ENCODE data around the gene LYPD8. TPM values are rescaled to one million over a fixed set of nuclear protein-coding genes. Genes with fewer than 3 reads are reported as not detected.
"Not testable (repeated sequence)": the region's sequence is repeated elsewhere in the genome, so short reads cannot be mapped to it uniquely, and the experiment has no call there.

The LYPD8 gene
- polyA plus RNA-seq, 2 donors, result not detected

- H3K36me3 ChIP-seq (ENCODE audit: control insufficient read depth in 2 of 2, insufficient read depth in 2 of 2, low read length in 1 of 2), result no peaks in the 10 kb centered on the region
- no peaks in the 10 kb centered on the region for H3K27me3 ChIP-seq (ENCODE audit: control insufficient read depth in 1 of 2, insufficient read depth in 2 of 2, low read length in 2 of 2)
- no peak overlapping the region for H3K4me3 ChIP-seq (ENCODE audit: low read depth in 1 of 2, low read length in 2 of 2)
- H3K4me1 ChIP-seq (ENCODE audit: control insufficient read depth in 2 of 2, insufficient read depth in 2 of 2, low read length in 1 of 2), result no peaks in the 10 kb centered on the region
- peaks cover 0 to 3% of the 10 kb centered on the region in 2 donors for H3K9me3 ChIP-seq (ENCODE audit: control insufficient read depth in 2 of 2, insufficient read depth in 1 of 2, low read depth in 1 of 2, low read length in 1 of 2)
- H3K27ac ChIP-seq (ENCODE audit: low read depth in 2 of 2, low read length in 1 of 2), result no peak overlapping the region
- 69 to 81% methylated on average over 4 of the region's 4 CpGs for WGBS, 2 donors
Measured at GRCh38 chr1:248791010-248791409, 35.5 kb upstream of the LYPD8 start.

GRCh38 chr1:248790456-248790855, 34.9 kb upstream of the LYPD8 start:
- 78 to 80% methylated on average over 5 of the region's 5 CpGs for WGBS, 2 donors
- Histone ChIP-seq H3K9me3 (ENCODE audit: control insufficient read depth in 2 of 2, insufficient read depth in 1 of 2, low read depth in 1 of 2, low read length in 1 of 2) (peaks cover 0 to 3% of the 10 kb centered on the region in 2 donors), H3K27ac (ENCODE audit: low read depth in 2 of 2, low read length in 1 of 2) (no peak overlapping the region), H3K4me3 (ENCODE audit: low read depth in 1 of 2, low read length in 2 of 2) (no peak overlapping the region), H3K4me1 (ENCODE audit: control insufficient read depth in 2 of 2, insufficient read depth in 2 of 2, low read length in 1 of 2) (no peaks in the 10 kb centered on the region), H3K27me3 (ENCODE audit: control insufficient read depth in 1 of 2, insufficient read depth in 2 of 2, low read length in 2 of 2) (no peaks in the 10 kb centered on the region), H3K36me3 (ENCODE audit: control insufficient read depth in 2 of 2, insufficient read depth in 2 of 2, low read length in 1 of 2) (no peaks in the 10 kb centered on the region)

GRCh38 chr1:248789337-248789736, 33.8 kb upstream of the LYPD8 start:
- H3K27me3 ChIP-seq (ENCODE audit: control insufficient read depth in 1 of 2, insufficient read depth in 2 of 2, low read length in 2 of 2); H3K4me3 ChIP-seq (ENCODE audit: low read depth in 1 of 2, low read length in 2 of 2); H3K9me3 ChIP-seq (ENCODE audit: control insufficient read depth in 2 of 2, insufficient read depth in 1 of 2, low read depth in 1 of 2, low read length in 1 of 2); H3K36me3 ChIP-seq (ENCODE audit: control insufficient read depth in 2 of 2, insufficient read depth in 2 of 2, low read length in 1 of 2); H3K4me1 ChIP-seq (ENCODE audit: control insufficient read depth in 2 of 2, insufficient read depth in 2 of 2, low read length in 1 of 2); H3K27ac ChIP-seq (ENCODE audit: low read depth in 2 of 2, low read length in 1 of 2): not testable (repeated sequence)
- 46 to 57% methylated on average over 2 of the region's 2 CpGs for WGBS, 2 donors

- 81 to 82% methylated on average over 3 of the region's 3 CpGs for WGBS, 2 donors
- H3K4me1 ChIP-seq (ENCODE audit: control insufficient read depth in 2 of 2, insufficient read depth in 2 of 2, low read length in 1 of 2), result no peaks in the 10 kb centered on the region
- no peaks in the 10 kb centered on the region for H3K36me3 ChIP-seq (ENCODE audit: control insufficient read depth in 2 of 2, insufficient read depth in 2 of 2, low read length in 1 of 2)
- H3K27me3 ChIP-seq (ENCODE audit: control insufficient read depth in 1 of 2, insufficient read depth in 2 of 2, low read length in 2 of 2), result no peaks in the 10 kb centered on the region
- no peak overlapping the region for H3K27ac ChIP-seq (ENCODE audit: low read depth in 2 of 2, low read length in 1 of 2)
- H3K9me3 ChIP-seq (ENCODE audit: control insufficient read depth in 2 of 2, insufficient read depth in 1 of 2, low read depth in 1 of 2, low read length in 1 of 2), result no peaks in the 10 kb centered on the region
- no peak overlapping the region for H3K4me3 ChIP-seq (ENCODE audit: low read depth in 1 of 2, low read length in 2 of 2)
Measured at GRCh38 chr1:248788327-248788726, 32.8 kb upstream of the LYPD8 start.

DNA sequence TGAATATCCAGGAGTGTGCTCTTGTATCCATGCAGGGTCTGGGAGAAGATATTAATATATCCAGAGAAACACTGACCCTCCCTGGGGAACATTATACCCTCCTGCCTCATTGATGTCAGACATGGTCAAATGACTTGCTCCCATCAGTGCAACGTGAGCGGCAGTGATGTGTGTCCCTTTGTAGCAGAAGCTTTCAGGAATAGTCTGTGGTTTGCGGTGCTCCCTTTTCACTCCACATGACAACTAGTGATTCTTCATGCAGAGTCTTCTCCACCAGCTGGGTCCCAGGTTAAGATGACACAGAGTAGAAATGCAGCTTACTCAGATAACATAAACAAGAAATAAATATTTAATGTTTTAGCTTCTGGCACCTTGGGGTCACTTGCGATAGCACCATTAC, 31.9 kb upstream of the LYPD8 start:
- Histone ChIP-seq H3K27ac (ENCODE audit: low read depth in 2 of 2, low read length in 1 of 2) (no peak overlapping the region), H3K4me1 (ENCODE audit: control insufficient read depth in 2 of 2, insufficient read depth in 2 of 2, low read length in 1 of 2) (no peaks in the 10 kb centered on the region), H3K9me3 (ENCODE audit: control insufficient read depth in 2 of 2, insufficient read depth in 1 of 2, low read depth in 1 of 2, low read length in 1 of 2) (no peaks in the 10 kb centered on the region), H3K27me3 (ENCODE audit: control insufficient read depth in 1 of 2, insufficient read depth in 2 of 2, low read length in 2 of 2) (no peaks in the 10 kb centered on the region), H3K4me3 (ENCODE audit: low read depth in 1 of 2, low read length in 2 of 2) (no peak overlapping the region), H3K36me3 (ENCODE audit: control insufficient read depth in 2 of 2, insufficient read depth in 2 of 2, low read length in 1 of 2) (no peaks in the 10 kb centered on the region)
- 91 to 93% methylated on average over 4 of the region's 4 CpGs for WGBS, 2 donors

DNA sequence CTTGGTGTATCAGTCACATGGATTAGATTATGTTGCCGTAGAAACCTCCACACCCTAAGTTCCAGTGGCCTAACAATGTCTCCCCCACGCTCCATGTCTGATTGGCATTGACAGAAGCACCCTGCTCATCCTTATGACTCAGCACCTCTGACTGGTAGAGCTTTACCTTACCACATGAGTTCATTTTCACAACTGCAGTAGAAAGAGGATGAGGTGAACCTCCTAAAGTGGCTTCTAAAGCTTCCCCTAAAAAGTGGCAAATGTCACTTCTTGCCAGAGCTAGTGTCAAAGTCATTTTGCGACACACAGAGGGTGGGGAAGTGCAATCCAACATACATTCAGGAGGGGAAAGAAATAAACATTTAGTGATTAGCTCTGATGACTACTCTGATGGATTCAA, 30.6 kb upstream of the LYPD8 start:
- H3K36me3 ChIP-seq (ENCODE audit: control insufficient read depth in 2 of 2, insufficient read depth in 2 of 2, low read length in 1 of 2), result no peaks in the 10 kb centered on the region
- no peaks in the 10 kb centered on the region for H3K27me3 ChIP-seq (ENCODE audit: control insufficient read depth in 1 of 2, insufficient read depth in 2 of 2, low read length in 2 of 2)
- no peak overlapping the region for H3K27ac ChIP-seq (ENCODE audit: low read depth in 2 of 2, low read length in 1 of 2)
- no peak overlapping the region for H3K4me3 ChIP-seq (ENCODE audit: low read depth in 1 of 2, low read length in 2 of 2)
- no peaks in the 10 kb centered on the region for H3K9me3 ChIP-seq (ENCODE audit: control insufficient read depth in 2 of 2, insufficient read depth in 1 of 2, low read depth in 1 of 2, low read length in 1 of 2)
- WGBS, 2 donors, result 57 to 68% methylated on average over 3 of the region's 3 CpGs
- H3K4me1 ChIP-seq (ENCODE audit: control insufficient read depth in 2 of 2, insufficient read depth in 2 of 2, low read length in 1 of 2), result no peaks in the 10 kb centered on the region

DNA sequence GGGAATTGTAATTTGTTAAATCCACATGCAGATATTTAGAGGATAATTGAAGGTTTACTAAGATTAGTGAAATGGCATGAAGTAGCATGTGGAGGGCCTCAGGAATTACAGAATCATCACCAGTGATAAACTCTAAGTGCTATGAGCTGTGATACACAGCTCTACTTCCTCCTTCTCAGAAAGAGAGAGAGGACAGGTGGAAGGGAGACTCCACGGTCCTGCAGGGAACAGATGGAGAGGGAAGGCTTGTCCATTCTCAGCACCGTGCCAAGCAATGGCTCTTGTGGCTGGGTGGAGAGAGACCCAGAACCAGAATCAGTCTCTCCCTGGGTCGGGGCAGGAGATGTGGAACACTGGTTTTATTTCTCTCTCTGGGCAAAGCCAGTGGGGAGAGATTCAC, 27.8 kb upstream of the LYPD8 start:
- WGBS, 2 donors, result 51 to 60% methylated on average over 3 of the region's 3 CpGs
- H3K36me3 ChIP-seq (ENCODE audit: control insufficient read depth in 2 of 2, insufficient read depth in 2 of 2, low read length in 1 of 2), result no peaks in the 10 kb centered on the region
- no peaks in the 10 kb centered on the region for H3K4me1 ChIP-seq (ENCODE audit: control insufficient read depth in 2 of 2, insufficient read depth in 2 of 2, low read length in 1 of 2)
- H3K9me3 ChIP-seq (ENCODE audit: control insufficient read depth in 2 of 2, insufficient read depth in 1 of 2, low read depth in 1 of 2, low read length in 1 of 2), result peaks cover 0 to 3% of the 10 kb centered on the region in 2 donors
- no peak overlapping the region for H3K4me3 ChIP-seq (ENCODE audit: low read depth in 1 of 2, low read length in 2 of 2)
- no peak overlapping the region for H3K27ac ChIP-seq (ENCODE audit: low read depth in 2 of 2, low read length in 1 of 2)
- H3K27me3 ChIP-seq (ENCODE audit: control insufficient read depth in 1 of 2, insufficient read depth in 2 of 2, low read length in 2 of 2), result no peaks in the 10 kb centered on the region

- 80 to 87% methylated on average over 16 of the region's 16 CpGs for WGBS, 2 donors
- Histone ChIP-seq H3K4me1 (ENCODE audit: control insufficient read depth in 2 of 2, insufficient read depth in 2 of 2, low read length in 1 of 2) (no peaks in the 10 kb centered on the region), H3K27ac (ENCODE audit: low read depth in 2 of 2, low read length in 1 of 2) (no peak overlapping the region), H3K4me3 (ENCODE audit: low read depth in 1 of 2, low read length in 2 of 2) (no peak overlapping the region), H3K9me3 (ENCODE audit: control insufficient read depth in 2 of 2, insufficient read depth in 1 of 2, low read depth in 1 of 2, low read length in 1 of 2) (peaks cover 0 to 3% of the 10 kb centered on the region in 2 donors), H3K27me3 (ENCODE audit: control insufficient read depth in 1 of 2, insufficient read depth in 2 of 2, low read length in 2 of 2) (no peaks in the 10 kb centered on the region), H3K36me3 (ENCODE audit: control insufficient read depth in 2 of 2, insufficient read depth in 2 of 2, low read length in 1 of 2) (no peaks in the 10 kb centered on the region)
Measured at GRCh38 chr1:248782416-248783141, 27.0 kb upstream of the LYPD8 start.

- H3K27ac ChIP-seq (ENCODE audit: low read depth in 2 of 2, low read length in 1 of 2), result no peak overlapping the region
- WGBS, 2 donors, result 49 to 59% methylated on average over 2 of the region's 2 CpGs
- no peaks in the 10 kb centered on the region for H3K27me3 ChIP-seq (ENCODE audit: control insufficient read depth in 1 of 2, insufficient read depth in 2 of 2, low read length in 2 of 2)
- no peaks in the 10 kb centered on the region for H3K4me1 ChIP-seq (ENCODE audit: control insufficient read depth in 2 of 2, insufficient read depth in 2 of 2, low read length in 1 of 2)
- no peaks in the 10 kb centered on the region for H3K36me3 ChIP-seq (ENCODE audit: control insufficient read depth in 2 of 2, insufficient read depth in 2 of 2, low read length in 1 of 2)
- peaks cover 5 to 8% of the 10 kb centered on the region in 2 donors for H3K9me3 ChIP-seq (ENCODE audit: control insufficient read depth in 2 of 2, insufficient read depth in 1 of 2, low read depth in 1 of 2, low read length in 1 of 2)
- H3K4me3 ChIP-seq (ENCODE audit: low read depth in 1 of 2, low read length in 2 of 2), result no peak overlapping the region
Measured at GRCh38 chr1:248779350-248779749, 23.8 kb upstream of the LYPD8 start.

- no peaks in the 10 kb centered on the region for H3K36me3 ChIP-seq (ENCODE audit: control insufficient read depth in 2 of 2, insufficient read depth in 2 of 2, low read length in 1 of 2)
- peaks cover 5 to 8% of the 10 kb centered on the region in 2 donors for H3K9me3 ChIP-seq (ENCODE audit: control insufficient read depth in 2 of 2, insufficient read depth in 1 of 2, low read depth in 1 of 2, low read length in 1 of 2)
- H3K4me3 ChIP-seq (ENCODE audit: low read depth in 1 of 2, low read length in 2 of 2), result no peak overlapping the region
- 84 to 93% methylated on average over 2 of the region's 2 CpGs for WGBS, 2 donors
- H3K27ac ChIP-seq (ENCODE audit: low read depth in 2 of 2, low read length in 1 of 2), result no peak overlapping the region
- H3K4me1 ChIP-seq (ENCODE audit: control insufficient read depth in 2 of 2, insufficient read depth in 2 of 2, low read length in 1 of 2), result no peaks in the 10 kb centered on the region
- H3K27me3 ChIP-seq (ENCODE audit: control insufficient read depth in 1 of 2, insufficient read depth in 2 of 2, low read length in 2 of 2), result no peaks in the 10 kb centered on the region
Measured at GRCh38 chr1:248778906-248779305, 23.3 kb upstream of the LYPD8 start.
